ENCODE results near the gene ZNF185. TPM values are rescaled to one million over a fixed set of nuclear protein-coding genes. Genes with fewer than 3 reads are reported as not detected.

ZNF185 gene
- total RNA-seq, 1 experiment from 2014 or later: 15.8 TPM

DNA sequence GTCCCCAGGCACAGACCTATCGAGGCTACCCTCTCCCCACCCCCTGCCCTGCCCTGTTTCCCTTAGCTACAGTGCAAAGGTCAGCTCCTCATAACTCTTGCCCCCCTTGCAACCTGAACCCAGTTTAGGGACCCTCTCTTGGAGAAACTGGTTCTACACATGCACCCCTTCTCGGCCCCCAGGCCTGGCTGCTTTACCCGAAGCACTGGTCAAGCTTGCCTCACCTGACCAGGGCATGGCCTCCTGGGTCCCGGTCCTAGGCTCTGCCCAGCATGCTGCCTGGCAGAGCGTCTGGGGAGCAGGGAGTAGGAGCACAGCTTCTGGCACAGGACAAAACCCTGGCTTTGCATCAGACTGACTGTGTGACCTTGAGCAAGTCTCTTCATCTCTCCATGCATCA is 28.0 kb downstream of the ZNF185 start:
- Histone ChIP-seq H4K20me1 (ENCODE audit: insufficient read depth) (no peaks in the 10 kb centered on the region), H3K4me1 (ENCODE audit: control insufficient read depth in 1 of 2, insufficient read depth in 2 of 2, low read length in 2 of 2) (peaks cover 8 to 11% of the 10 kb centered on the region in 2 experiments), H3K79me2 (ENCODE audit: insufficient read depth, low read length) (no peaks in the 10 kb centered on the region), H3K9ac (ENCODE audit: low read length) (no peak overlapping the region), H3K9me3 (ENCODE audit: control insufficient read depth in 1 of 2, insufficient read depth in 1 of 2, low read depth in 1 of 2, low read length in 2 of 2) (no peaks in the 10 kb centered on the region), H3K27ac (ENCODE audit: low read depth, low read length) (no peak overlapping the region), H3K27me3 (ENCODE audit: insufficient read depth, low read length) (no peaks in the 10 kb centered on the region), H3K4me3 (replicated peaks in 1 of 2; ENCODE audit: low read depth in 1 of 2, low read length in 2 of 2) (no peak overlapping the region), H3K9me2 (ENCODE audit: insufficient read depth) (no peaks in the 10 kb centered on the region), H3K4me2 (ENCODE audit: low read length) (peak overlapping the region; percentile 55; the same call in 1 of the 2 replicates), H3K36me3 (ENCODE audit: control insufficient read depth in 1 of 2, insufficient read depth in 2 of 2, low read length in 2 of 2) (no peaks in the 10 kb centered on the region), H2AFZ (ENCODE audit: low read depth, low read length, poor library complexity, severe bottlenecking) (no peak overlapping the region)
- CTCF ChIA-PET: interaction anchor here (1.0 to 1.4 kb wide), 2 partner anchors 24 to 95 kb away, joined by 3 read pairs; partner anchors contain the start of genes CETN2 and NSDHL
- intact Hi-C loops (cut with micrococcal nuclease): loop anchor here (1.0 kb wide), 1 partner anchor 22 kb away; no protein-coding TSS in a partner anchor
- TF ChIP-seq EZH2 (IDR thresholded peaks at IDR 0.05) (no peak), ZNF274 (IDR thresholded peaks at IDR 0.05; ENCODE audit: low read depth, low read length) (no peak), EGR1 (IDR thresholded peaks at IDR 0.05; ENCODE audit: low read depth) (no peak), YY1 (IDR thresholded peaks at IDR 0.05; ENCODE audit: extremely low read depth, insufficient replicate concordance, low read depth, low read length) (no peak), ELF1 (IDR thresholded peaks at IDR 0.05; ENCODE audit: borderline replicate concordance, low read depth) (no peak), CEBPB (IDR thresholded peaks at IDR 0.05; ENCODE audit: low read depth) (no peak), CTCF (IDR thresholded peaks at IDR 0.05 in 2 of 3, conservative IDR thresholded peaks at IDR 0.05 in 1 of 3; ENCODE audit: borderline replicate concordance in 1 of 3, insufficient read depth in 1 of 3, low read depth in 2 of 3, low read length in 2 of 3) (no peak), EZH2phosphoT487 (IDR thresholded peaks at IDR 0.05; ENCODE audit: borderline replicate concordance) (no peak), TCF7L2 (IDR thresholded peaks at IDR 0.05; ENCODE audit: borderline replicate concordance, extremely low read depth, insufficient read depth, insufficient read length) (no peak), ATF3 (IDR thresholded peaks at IDR 0.05) (no peak), CBX3 (IDR thresholded peaks at IDR 0.05; ENCODE audit: low read depth) (no peak), MAX (IDR thresholded peaks at IDR 0.05) (no peak), ZFX (IDR thresholded peaks at IDR 0.05) (no peak), POLR2A (IDR thresholded peaks at IDR 0.05; ENCODE audit: borderline replicate concordance, extremely low read depth, insufficient read depth, insufficient read length) (no peak), SIN3A (IDR thresholded peaks at IDR 0.05; ENCODE audit: low read depth) (no peak), RAD21 (IDR thresholded peaks at IDR 0.05; ENCODE audit: low read depth) (no peak), FOSL1 (IDR thresholded peaks at IDR 0.05; ENCODE audit: low read depth) (no peak), ZBTB33 (IDR thresholded peaks at IDR 0.05; ENCODE audit: extremely low read depth, insufficient replicate concordance, low read length) (no peak), SRF (IDR thresholded peaks at IDR 0.05; ENCODE audit: low read depth) (no peak)
- ATAC-seq (peak; percentile 22; the same call in 1 of the 2 replicates), DNase-seq (ENCODE audit: low read depth, low spot score) (no peak)
- RAD21 ChIA-PET (ENCODE audit: low non-redundant PET in 1 of 2, low total read pairs in 2 of 2, uncharacterized antibody in 2 of 2, unreplicated experiment in 2 of 2): interaction anchor here in 1 of 2 experiments (0.6 kb wide), 1 partner anchor 42 kb away, joined by 3 read pairs; no protein-coding TSS in a partner anchor
- no TSS peak for BruUV-seq (replicated peaks)
- POLR2A ChIA-PET: no interaction called here

All from HCT116 (cell line).